H9 (cell line): ENCODE results near the gene NFIX. TPM values are rescaled to one million over a fixed set of nuclear protein-coding genes. Genes with fewer than 3 reads are reported as not detected.

Source experiments
- DNase-seq: peaks from one replicate; pipeline ENCODE4 v3.0.0-alpha.2; 2017
- H2AFZ ChIP-seq: one replicate; pipeline ENCODE4 v1.6.1; 2013; ENCODE audit warnings: mild to moderate bottlenecking, low read length, control low read depth, moderate library complexity
- H2AK5ac ChIP-seq: 2 replicates; pipeline ENCODE4 v1.6.1; 2013; ENCODE audit warnings: low read length, control low read depth, mixed read lengths; ENCODE audit not compliant: insufficient read length
- H2BK120ac ChIP-seq: one replicate; pipeline ENCODE4 v1.6.1; 2013; ENCODE audit warnings: low read depth, mild to moderate bottlenecking, low read length, control low read depth, inconsistent platforms; ENCODE audit not compliant: poor library complexity, severe bottlenecking
- H2BK12ac ChIP-seq: 2 replicates; pipeline ENCODE4 v1.6.1; 2013; ENCODE audit warnings: low read length, control low read depth, mixed read lengths, low read depth; ENCODE audit not compliant: insufficient read length
- H2BK15ac ChIP-seq: 2 replicates; pipeline ENCODE4 v1.6.1; 2013; ENCODE audit warnings: low read depth, low read length, control low read depth
- H2BK20ac ChIP-seq: one replicate; pipeline ENCODE4 v1.6.1; 2013; ENCODE audit warnings: low read depth, mild to moderate bottlenecking, low read length, control low read depth, inconsistent platforms; ENCODE audit not compliant: poor library complexity, severe bottlenecking
- H2BK5ac ChIP-seq: 2 replicates; pipeline ENCODE4 v1.6.1; 2013; ENCODE audit warnings: low read length, control low read depth, mixed read lengths; ENCODE audit not compliant: insufficient read length
- H3K14ac ChIP-seq: 2 replicates; pipeline ENCODE4 v1.6.1; 2013; ENCODE audit warnings: low read length, control low read depth; ENCODE audit not compliant: insufficient read depth
- H3K18ac ChIP-seq: 2 replicates; pipeline ENCODE4 v1.6.1; 2013; ENCODE audit warnings: low read depth, mild to moderate bottlenecking, mixed read lengths, low read length, control low read depth; ENCODE audit not compliant: insufficient read length
- H3K23ac ChIP-seq: 2 replicates; pipeline ENCODE4 v1.6.1; 2013; ENCODE audit warnings: low read length, control low read depth, mixed read lengths, low read depth; ENCODE audit not compliant: insufficient read length
- H3K23me2 ChIP-seq: 2 replicates; pipeline ENCODE4 v1.6.1; 2013; ENCODE audit warnings: low read depth, mild to moderate bottlenecking, mixed read lengths, low read length, control low read depth; ENCODE audit not compliant: insufficient read length, poor library complexity, severe bottlenecking
- H3K27ac ChIP-seq: 2 replicates; pipeline ENCODE4 v1.5.1; 2013; ENCODE audit warnings: low read length, control low read depth, mixed read lengths, low read depth; ENCODE audit not compliant: insufficient read length
- H3K27me3 ChIP-seq: 2 replicates; pipeline ENCODE4 v1.6.1; 2013; ENCODE audit warnings: low read length, control low read depth, inconsistent platforms; ENCODE audit not compliant: insufficient read depth
- H3K4ac ChIP-seq: 2 replicates; pipeline ENCODE4 v1.6.1; 2013; ENCODE audit warnings: low read depth, mild to moderate bottlenecking, control low read depth, inconsistent platforms, low read length, moderate library complexity
- H3K4me1 ChIP-seq: 2 replicates; pipeline ENCODE4 v1.6.1; 2013; ENCODE audit warnings: low read length, control low read depth, inconsistent platforms; ENCODE audit not compliant: insufficient read depth
- H3K4me2 ChIP-seq: 2 replicates; pipeline ENCODE4 v1.6.1; 2013; ENCODE audit warnings: low read length, control low read depth, mixed read lengths; ENCODE audit not compliant: insufficient read length, insufficient read depth
- H3K56ac ChIP-seq: 2 replicates; pipeline ENCODE4 v1.6.1; 2013; ENCODE audit warnings: low read depth, mild to moderate bottlenecking, mixed read lengths, low read length, control low read depth; ENCODE audit not compliant: insufficient read length
- H3K79me1 ChIP-seq: 2 replicates; pipeline ENCODE4 v1.6.1; 2013; ENCODE audit warnings: low read depth, mild to moderate bottlenecking, moderate library complexity, low read length, control low read depth, inconsistent platforms; ENCODE audit not compliant: insufficient read depth, poor library complexity, severe bottlenecking
- H3K79me2 ChIP-seq: 2 replicates; pipeline ENCODE4 v1.6.1; 2013; ENCODE audit warnings: low read length, control low read depth, inconsistent platforms; ENCODE audit not compliant: insufficient read depth
- H3K9ac ChIP-seq: 2 replicates; pipeline ENCODE4 v1.6.1; 2013; ENCODE audit warnings: low read length, control low read depth, mixed read lengths; ENCODE audit not compliant: insufficient read length; ENCODE audit errors: extremely low read depth
- H3K9me3 ChIP-seq: one replicate; pipeline ENCODE4 v1.6.1; 2013; ENCODE audit warnings: low read depth, low read length, inconsistent platforms; ENCODE audit not compliant: control insufficient read depth
- H3T11ph ChIP-seq: one replicate; pipeline ENCODE4 v1.6.1; 2013; ENCODE audit warnings: mild to moderate bottlenecking, low read length, control low read depth, inconsistent platforms
- H4K20me1 ChIP-seq: one replicate; pipeline ENCODE4 v1.6.1; 2013; ENCODE audit not compliant: control insufficient read depth, insufficient read length, insufficient read depth
- H4K5ac ChIP-seq: 2 replicates; pipeline ENCODE4 v1.6.1; 2013; ENCODE audit warnings: low read depth, mild to moderate bottlenecking, mixed read lengths, low read length, control low read depth; ENCODE audit not compliant: insufficient read length
- H4K8ac ChIP-seq: replicated peaks from 2 replicates; pipeline ENCODE4 v1.6.1; 2013; ENCODE audit warnings: low read length, control low read depth, mixed read lengths, low read depth; ENCODE audit not compliant: insufficient read length
- H4K91ac ChIP-seq: 2 replicates; pipeline ENCODE4 v1.6.1; 2013; ENCODE audit warnings: low read depth, mild to moderate bottlenecking, moderate library complexity, mixed read lengths, low read length, control low read depth; ENCODE audit not compliant: insufficient read length
- H3K27ac Mint-ChIP-seq, 3 experiments: 2 replicates in 2 of 3; 3 replicates in 1 of 3; pipeline ENCODE4 v1.8.0; 2020 to 2021; ENCODE audit warnings: mixed read lengths in 3 of 3, mild to moderate bottlenecking in 1 of 3, moderate library complexity in 1 of 3
- H3K27me3 Mint-ChIP-seq: 2 replicates; pipeline ENCODE4 v1.8.0; 2021; ENCODE audit warnings: low read depth, mild to moderate bottlenecking, moderate library complexity, mixed read lengths
- H3K36me3 Mint-ChIP-seq, 3 experiments: 2 replicates in 2 of 3; 3 replicates in 1 of 3; pipeline ENCODE4 v1.8.0; 2020 to 2021; ENCODE audit warnings: low read depth in 3 of 3, mixed read lengths in 3 of 3; ENCODE audit not compliant: insufficient read depth in 1 of 3
- H3K4me1 Mint-ChIP-seq, 2 experiments: 2 replicates each; pipeline ENCODE4 v1.8.0; 2020; ENCODE audit warnings: mixed read lengths in 2 of 2
- H3K4me3 Mint-ChIP-seq, 2 experiments: 2 replicates in 1 of 2; 3 replicates in 1 of 2; pipeline ENCODE4 v1.8.0; 2020 to 2021; ENCODE audit warnings: mild to moderate bottlenecking in 2 of 2, mixed read lengths in 2 of 2, moderate library complexity in 1 of 2
- H3K9me3 Mint-ChIP-seq, 2 experiments: 2 replicates in 1 of 2; 3 replicates in 1 of 2; pipeline ENCODE4 v1.8.0; 2020; ENCODE audit warnings: mild to moderate bottlenecking in 2 of 2, mixed read lengths in 2 of 2, moderate library complexity in 1 of 2
- CTCF ChIP-seq: fragments of 200-600 bp; sonication (generic); conservative IDR thresholded peaks from 3 replicates; pipeline ENCODE4 v1.8.0; 2021; ENCODE audit warnings: antibody characterized with exemption, mild to moderate bottlenecking
- WGBS: extraction: QIAGEN DNeasy Blood & Tissue Kit; methylation state at CpG from one replicate; pipeline ENCODE4 v1.1.7; 2013; ENCODE audit warnings: missing lambda C conversion rate, low lambda C conversion rate, mixed read lengths; ENCODE audit not compliant: insufficient read length; ENCODE audit errors: extremely low coverage; 5-methylcytosine and 5-hydroxymethylcytosine counted together
- total RNA-seq: library from RNA; stranded (reverse); gene quantifications from 2 replicates; pipeline ENCODE4 v1.2.1, GENCODE V29; 2021

NFIX gene
- total RNA-seq, 1 experiment from 2014 or later: 0.31 TPM

- H3K4me1 Mint-ChIP-seq: peaks cover 35 to 51% of the 10 kb centered on the region in 2 experiments
- no peak overlapping the region for H3K9ac ChIP-seq
- peak; percentile 84 for DNase-seq
- H2BK12ac ChIP-seq: no peak overlapping the region
- no peak overlapping the region for H3K18ac ChIP-seq
- H3K4me2 ChIP-seq: peak overlapping the region; percentile 67
- no peak overlapping the region for H2BK5ac ChIP-seq
- no peak overlapping the region for H3K23ac ChIP-seq
- no peak overlapping the region for H3K27ac Mint-ChIP-seq
- H4K20me1 ChIP-seq: no peaks in the 10 kb centered on the region
- no peak overlapping the region for H2BK120ac ChIP-seq
- no peak overlapping the region for H2BK15ac ChIP-seq
- TF ChIP-seq CTCF: no peak
- no peak overlapping the region for H4K8ac ChIP-seq
- H3K4ac ChIP-seq: no peak overlapping the region
- peak overlapping the region; percentile 55 to 76 for H3K4me3 Mint-ChIP-seq
- H3K9me3 ChIP-seq: no peaks in the 10 kb centered on the region
- no peak overlapping the region for H2AK5ac ChIP-seq
- H3K27me3 ChIP-seq: peaks cover 32% of the 10 kb centered on the region; the same call in 1 of the 2 replicates
- no peaks in the 10 kb centered on the region; a peak in 1 of 7 replicates for H3K36me3 Mint-ChIP-seq
- peaks cover 0 to 7% of the 10 kb centered on the region in 2 experiments; a peak in 1 of 5 replicates for H3K9me3 Mint-ChIP-seq
- no peak overlapping the region for H2BK20ac ChIP-seq
- no peak overlapping the region for H4K91ac ChIP-seq
- no peak overlapping the region for H4K5ac ChIP-seq
- H2AFZ ChIP-seq: no peak overlapping the region
- no peak overlapping the region for H3K27ac ChIP-seq
- no peak overlapping the region for H3K56ac ChIP-seq
- WGBS: no CpG with 5 or more reads among the region's 16 CpGs
- 0 out of 2 replicates have a peak, but pooled peaks cover 2% of the 10 kb centered on the region for H3K4me1 ChIP-seq
- no peak overlapping the region for H3K14ac ChIP-seq
- H3K27me3 Mint-ChIP-seq: peaks cover 84% of the 10 kb centered on the region
- no peaks in the 10 kb centered on the region for H3K79me1 ChIP-seq
- no peaks in the 10 kb centered on the region for H3K79me2 ChIP-seq
- no peak overlapping the region for H3T11ph ChIP-seq
- H3K23me2 ChIP-seq: peaks cover 13% of the 10 kb centered on the region
These were observed 99.6 kb downstream of the NFIX start for GRCh38 chr19:13094771-13095392.
